Heart left ventricle (tissue), 16 donors: ENCODE measurements around the gene SYT15. TPM values are rescaled to one million over a fixed set of nuclear protein-coding genes. Genes with fewer than 3 reads are reported as not detected.

ENCODE experiments used
- ATAC-seq, 4 donors: fragments of 200-7000 bp; cut with Tn5 transposase; one replicate each; pipeline ENCODE4 v1.9.1; 2020 to 2022; ENCODE audit warnings: moderate library complexity in 4 of 4, mild to moderate bottlenecking in 3 of 4, moderate number of reproducible peaks in 1 of 4
- DNase-seq, 5 donors: peaks; one replicate each; pipeline ENCODE4 v3.0.0-alpha.2; 2020
- H3K27ac ChIP-seq, 12 donors: fragments of 200-600 bp; sonication (generic) in 4 of 12; one replicate each; pipeline versions ENCODE4 v1.5.0 to v1.8.0; 2016 to 2022; ENCODE audit warnings: mild to moderate bottlenecking in 2 of 12
- H3K27me3 ChIP-seq, 9 donors: fragments of 200-600 bp; sonication (generic) in 2 of 9; one replicate each; pipeline versions ENCODE4 v1.5.1 to v1.8.0; 2016 to 2022; ENCODE audit warnings: mild to moderate bottlenecking in 3 of 9
- H3K36me3 ChIP-seq, 9 donors: fragments of 200-600 bp; sonication (generic) in 2 of 9; one replicate each; pipeline versions ENCODE4 v1.5.0 to v1.8.0; 2018 to 2022; ENCODE audit warnings: mild to moderate bottlenecking in 2 of 9
- H3K4me1 ChIP-seq, 12 donors: fragments of 200-600 bp; sonication (generic) in 4 of 12; one replicate each; pipeline versions ENCODE4 v1.5.0 to v1.8.0; 2016 to 2022; ENCODE audit warnings: mild to moderate bottlenecking in 3 of 12
- H3K4me3 ChIP-seq, 12 donors: fragments of 200-600 bp; sonication (generic) in 4 of 12; one replicate each; pipeline versions ENCODE4 v1.5.0 to v1.8.0; 2017 to 2022; ENCODE audit warnings: mild to moderate bottlenecking in 9 of 12, moderate library complexity in 4 of 12
- H3K9me3 ChIP-seq, 12 donors: fragments of 200-600 bp; sonication (generic) in 4 of 12; one replicate each; pipeline versions ENCODE4 v1.5.0 to v1.8.0; 2016 to 2022; ENCODE audit warnings: mild to moderate bottlenecking in 1 of 12
- POLR2A ChIP-seq, 2 donors: fragments of 450-650 bp; IDR thresholded peaks; one replicate each; pipeline ENCODE4 v1.6.1; 2017; ENCODE audit warnings: antibody characterized with exemption in 2 of 2, mild to moderate bottlenecking in 2 of 2, moderate library complexity in 2 of 2
- WGBS, 4 donors: extraction: QIAGEN DNeasy Blood & Tissue Kit in 2 of 4; methylation state at CpG; one replicate each; pipeline versions ENCODE4 v1.1.5 to v1.1.7; 2013 to 2018; 5-methylcytosine and 5-hydroxymethylcytosine counted together
- intact Hi-C, 10 donors: fragments of 100-400 bp; cut with DNase I; formaldehyde crosslinking; loops; one replicate each; pipeline versions ENCODE4 v1.11.1 to v1.14.2; 2022
- polyA plus RNA-seq, 2 donors: library from polyadenylated mRNA; stranded (reverse); fragments of 200-250 nt; gene quantifications; one replicate each; pipeline ENCODE4 v1.2.3, GENCODE V29; 2013
- total RNA-seq, 9 donors: library from RNA; depleted of rRNA in 2 of 9; stranded (reverse); fragments of >200 nt in 2 of 9; fragmentation: NEBNext Ultra II Directional in 3 of 9; extraction: Animal tissue kit (Norgen Biotek cat#: 25700) in 3 of 9; gene quantifications; one replicate each; pipeline versions ENCODE4 v1.1.0 to v1.2.4, GENCODE V29; 2016 to 2023
- TF ChIP-seq, protein P1 (sequence below), 12 donors: fragments of 200-600 bp; sonication (generic) in 4 of 12; IDR thresholded peaks; one replicate each; pipeline versions ENCODE4 v1.5.0 to v1.8.0; 2018 to 2022; ENCODE audit warnings: antibody characterized with exemption in 12 of 12, mild to moderate bottlenecking in 5 of 12
- donor health status: ischemic (EF 13 %, LVEDD 7.1; RV severe dilation, severe dysfunction).
- donor health status: healthy with polysubstance abuse.
- donor health status: DM: no; HTN: yes; CAD: no.
- donor health status: DM: no; HTN: no; CAD: no.
- donor health status: ischemic (EF 25% LVEDD 6.9; RV normal size, moderate dysfunction).
- donor health status: ischemic (EF 25% LVEDD 5.7; RV mildly dilated, moderate dysfunction).
- donor health status: healthy.
- donor health status: DM: yes; HTN: yes; CAD: no.
- donor health status: ischemic (EF 35%, LVEDD 5.7; RV mildly dilated, moderate dysfunction).
- donor health status: nonischemic (EF 11% LVEDD 7.7; RV severe dilation, severe dysfunction).
- donor health status: DM: yes; HTN: yes; CAD: no.
- donor health status: PGD.
- donor health status: ischemic (EF 29% LVEDD 5.4; RV normal size, mild dysfunction).
- donor health status: nonischemic (EF 23%, LVEDD 6.1; RV moderate dilation, normal function).

Gene SYT15
- total and polyA plus RNA-seq, 11 donors: 1.0 to 5.2 (median 2.7) TPM

- H3K36me3 ChIP-seq: no peaks in the 10 kb centered on the region
- TF ChIP-seq, protein P1, sequence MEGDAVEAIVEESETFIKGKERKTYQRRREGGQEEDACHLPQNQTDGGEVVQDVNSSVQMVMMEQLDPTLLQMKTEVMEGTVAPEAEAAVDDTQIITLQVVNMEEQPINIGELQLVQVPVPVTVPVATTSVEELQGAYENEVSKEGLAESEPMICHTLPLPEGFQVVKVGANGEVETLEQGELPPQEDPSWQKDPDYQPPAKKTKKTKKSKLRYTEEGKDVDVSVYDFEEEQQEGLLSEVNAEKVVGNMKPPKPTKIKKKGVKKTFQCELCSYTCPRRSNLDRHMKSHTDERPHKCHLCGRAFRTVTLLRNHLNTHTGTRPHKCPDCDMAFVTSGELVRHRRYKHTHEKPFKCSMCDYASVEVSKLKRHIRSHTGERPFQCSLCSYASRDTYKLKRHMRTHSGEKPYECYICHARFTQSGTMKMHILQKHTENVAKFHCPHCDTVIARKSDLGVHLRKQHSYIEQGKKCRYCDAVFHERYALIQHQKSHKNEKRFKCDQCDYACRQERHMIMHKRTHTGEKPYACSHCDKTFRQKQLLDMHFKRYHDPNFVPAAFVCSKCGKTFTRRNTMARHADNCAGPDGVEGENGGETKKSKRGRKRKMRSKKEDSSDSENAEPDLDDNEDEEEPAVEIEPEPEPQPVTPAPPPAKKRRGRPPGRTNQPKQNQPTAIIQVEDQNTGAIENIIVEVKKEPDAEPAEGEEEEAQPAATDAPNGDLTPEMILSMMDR (IDR thresholded peaks at IDR 0.05): no peak
- no peak for TF ChIP-seq POLR2A (IDR thresholded peaks at IDR 0.05)
- H3K4me1 ChIP-seq: peaks cover 0 to 9% (median 0%) of the 10 kb centered on the region in 12 donors
- no peaks in the 10 kb centered on the region for H3K9me3 ChIP-seq
- ATAC-seq (no peak), DNase-seq (peak in 2 of 5 donors; percentile 20 to 59)
- H3K27me3 ChIP-seq: peaks cover 0 to 72% (median 22%) of the 10 kb centered on the region in 9 donors
- H3K4me3 ChIP-seq: no peak overlapping the region
- H3K27ac ChIP-seq: no peak overlapping the region
- intact Hi-C loops: loop anchor here in 1 of 10 donors (2.0 kb wide), 1 partner anchor 15 kb away; no protein-coding TSS in a partner anchor
- WGBS, 4 donors: 87 to 92% (median 91%) methylated on average over 14 of the region's 14 CpGs
These were observed 35.2 kb upstream of the SYT15 start for GRCh38 chr10:46543466-46544377.

- no peak for TF ChIP-seq POLR2A (IDR thresholded peaks at IDR 0.05)
- TF ChIP-seq, protein P1 (IDR thresholded peaks at IDR 0.05): peak in 4 of 12 donors; percentile 5 to 12 (median 10)
- Histone ChIP-seq H3K4me3 (no peak overlapping the region), H3K4me1 (peaks cover 0 to 9% (median 0%) of the 10 kb centered on the region in 12 donors), H3K27me3 (peaks cover 0 to 60% (median 17%) of the 10 kb centered on the region in 9 donors), H3K27ac (no peak overlapping the region), H3K36me3 (no peaks in the 10 kb centered on the region), H3K9me3 (no peaks in the 10 kb centered on the region)
- intact Hi-C loops: loop anchor here in 1 of 10 donors (2.0 kb wide), 1 partner anchor 16 kb away; no protein-coding TSS in a partner anchor
- WGBS, 4 donors: 70 to 76% (median 71%) methylated on average over 3 of the region's 3 CpGs
- DNase-seq (peak in 4 of 5 donors; percentile 5 to 56 (median 19)), ATAC-seq (no peak)
These were observed 33.7 kb upstream of the SYT15 start for GRCh38 chr10:46544989-46545791.

DNA sequence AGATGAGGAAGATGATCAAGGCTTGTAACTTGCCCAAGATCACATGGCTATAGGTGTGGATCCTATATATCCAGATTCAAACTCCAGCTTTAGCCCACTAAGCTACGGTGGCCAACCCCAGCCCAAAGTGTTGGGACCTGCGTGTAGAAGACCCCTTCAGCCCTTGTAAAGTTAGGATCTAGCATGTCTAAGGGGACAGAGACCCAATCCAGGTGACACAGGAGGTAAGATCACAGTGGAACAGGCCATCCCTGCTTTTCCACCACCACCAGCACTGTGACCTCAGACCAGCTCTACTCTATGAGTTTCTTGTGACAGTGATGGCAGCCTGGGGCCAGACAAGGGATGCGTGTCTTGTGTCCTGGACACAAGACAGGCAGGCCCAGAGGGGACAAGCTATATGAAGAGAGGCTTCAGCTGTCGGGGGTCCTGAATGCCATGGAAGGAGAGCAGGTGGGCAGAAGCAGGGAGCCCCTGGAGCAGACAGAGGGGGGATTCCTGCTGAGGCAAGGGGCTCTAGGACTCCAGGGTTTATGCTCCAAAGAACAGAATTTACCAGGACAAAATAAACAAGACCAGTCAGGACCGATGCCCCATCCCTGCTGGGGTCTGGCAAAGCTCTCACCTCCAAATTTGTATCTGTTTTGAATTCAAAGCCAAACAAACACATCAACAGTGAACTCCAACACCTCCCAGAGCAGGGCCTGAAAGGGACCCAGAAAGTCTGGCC is 32.9 kb upstream of the SYT15 start:
- no peaks in the 10 kb centered on the region for H3K9me3 ChIP-seq
- H3K27ac ChIP-seq: no peak overlapping the region
- ATAC-seq (no peak), DNase-seq (peak in 4 of 5 donors; percentile 5 to 50 (median 12))
- TF ChIP-seq POLR2A (IDR thresholded peaks at IDR 0.05): no peak
- TF ChIP-seq, protein P1 (IDR thresholded peaks at IDR 0.05): no peak
- H3K4me1 ChIP-seq: peaks cover 0 to 6% (median 0%) of the 10 kb centered on the region in 12 donors
- intact Hi-C loops: loop anchor here in 1 of 10 donors (2.0 kb wide), 1 partner anchor 17 kb away; no protein-coding TSS in a partner anchor
- H3K36me3 ChIP-seq: no peaks in the 10 kb centered on the region
- peaks cover 0 to 60% (median 9%) of the 10 kb centered on the region in 9 donors for H3K27me3 ChIP-seq
- no peak overlapping the region for H3K4me3 ChIP-seq
- WGBS, 4 donors: 76 to 82% (median 80%) methylated on average over 5 of the region's 5 CpGs
